ENCODE data around the gene PPHLN1.

- TF ChIP-seq CTCF (IDR thresholded peaks at IDR 0.05; ENCODE audit: borderline replicate concordance, extremely low read depth, low read length, poor library complexity, severe bottlenecking), result no peak
- no peak for TF ChIP-seq EZH2 (IDR thresholded peaks at IDR 0.05; ENCODE audit: borderline replicate concordance, low read depth, low read length, severe bottlenecking)
Observed at GRCh38 chr12:42485823-42486222, 159.9 kb downstream of the PPHLN1 start.

All from DND-41 (cell line).